Effector memory CD8-positive, alpha-beta T cell (primary cell): ENCODE results near the gene ZNF385C.
"Not testable (repeated sequence)": the region's sequence is repeated elsewhere in the genome, so short reads cannot be mapped to it uniquely, and the experiment has no call there.

ENCODE experiments used
- ATAC-seq: fragments of 150-1000 bp; cut with Tn5 transposase; replicated peaks from 2 replicates; pipeline ENCODE4 v1.10.0; 2021; ENCODE audit warnings: mild to moderate bottlenecking, moderate library complexity
- DNase-seq, 3 experiments: peaks; one replicate each; pipeline ENCODE4 v3.0.0; 2021
- H3K27ac Mint-ChIP-seq, 2 donors: one replicate each; pipeline ENCODE4 v1.8.0; 2022; ENCODE audit warnings: mild to moderate bottlenecking in 2 of 2, mixed read lengths in 2 of 2, moderate library complexity in 2 of 2
- H3K27me3 Mint-ChIP-seq, 2 donors: one replicate each; pipeline ENCODE4 v1.8.0; 2022; ENCODE audit warnings: mixed read lengths in 2 of 2
- H3K36me3 Mint-ChIP-seq: one replicate; pipeline ENCODE4 v1.8.0; 2022; ENCODE audit warnings: mild to moderate bottlenecking, moderate library complexity, mixed read lengths; ENCODE audit not compliant: insufficient read depth
- H3K4me1 Mint-ChIP-seq, 2 donors: one replicate each; pipeline ENCODE4 v1.8.0; 2022; ENCODE audit warnings: low read depth in 2 of 2, mixed read lengths in 2 of 2
- H3K4me3 Mint-ChIP-seq, 2 donors: one replicate each; pipeline ENCODE4 v1.8.0; 2022; ENCODE audit warnings: mild to moderate bottlenecking in 2 of 2, mixed read lengths in 2 of 2, moderate library complexity in 2 of 2
- H3K9me3 Mint-ChIP-seq, 2 donors: one replicate each; pipeline ENCODE4 v1.8.0; 2022; ENCODE audit warnings: mixed read lengths in 2 of 2

ZNF385C gene

GRCh38 chr17:42016941-42017865 is 81.1 kb downstream of the ZNF385C start, which contains the start of gene DNAJC7:
Gene DNAJC7 (minus strand): TSS chr17:42017439. CDS start chr17:42017416, 23 bp downstream.
- DNase-seq (peak; percentile 77 to 82 (median 81)), ATAC-seq (peak; percentile 85)
- H3K9me3 Mint-ChIP-seq = peaks cover 0 to 2% of the 10 kb centered on the region in 2 donors
- no peaks in the 10 kb centered on the region for H3K27me3 Mint-ChIP-seq
- peaks cover 55 to 67% of the 10 kb centered on the region in 2 donors for H3K4me1 Mint-ChIP-seq
- H3K27ac Mint-ChIP-seq = peak within 1 kb of the TSS; percentile 99
- H3K36me3 Mint-ChIP-seq = peaks cover 30% of the 10 kb centered on the region
- peak within 1 kb of the TSS; percentile 96 to 99 for H3K4me3 Mint-ChIP-seq

DNA sequence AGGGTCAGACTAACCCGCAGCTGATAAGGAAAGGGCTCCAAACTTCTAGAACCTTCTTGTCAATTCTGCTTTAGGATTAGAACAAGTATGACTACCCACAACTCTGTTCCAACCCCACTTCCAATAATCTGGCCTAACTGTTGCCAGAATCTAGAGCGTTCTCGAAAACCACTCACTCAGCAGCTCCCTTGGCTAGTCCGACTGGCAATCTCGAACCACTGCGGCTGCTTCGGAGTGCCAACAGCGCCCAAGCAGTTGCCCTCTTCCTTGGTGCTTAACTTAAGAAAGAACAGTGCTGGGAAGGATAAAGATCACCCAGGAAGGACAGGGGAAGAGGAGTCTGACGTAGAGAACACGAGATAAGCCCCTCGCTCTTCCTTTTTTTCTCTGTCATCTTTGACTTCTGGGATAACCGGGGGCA is 81.9 kb downstream of the ZNF385C start:
- Mint-ChIP-seq H3K36me3 (peaks cover 30% of the 10 kb centered on the region), H3K27ac (peak overlapping the region; percentile 99)
- no peak for DNase-seq

DNA sequence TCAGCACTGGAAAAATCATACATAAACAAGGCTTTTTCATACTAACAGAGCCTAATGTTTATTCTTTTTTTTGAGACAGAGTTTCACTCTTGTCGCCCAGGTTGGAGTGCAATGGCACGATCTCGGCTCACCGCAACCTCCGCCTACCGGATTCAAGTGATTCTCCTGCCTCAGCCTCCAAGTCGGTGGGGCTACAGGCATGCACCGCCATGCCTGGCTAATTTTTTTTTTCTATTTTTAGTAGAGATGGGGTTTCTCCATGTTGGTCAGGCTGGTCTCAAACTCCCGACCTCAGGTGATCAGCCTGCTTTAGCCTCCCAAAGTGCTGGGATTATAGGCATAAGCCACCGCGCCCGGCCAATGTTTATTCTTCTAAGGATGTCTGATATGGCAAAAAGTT is 84.5 kb downstream of the ZNF385C start:
- H3K4me1 Mint-ChIP-seq = peaks cover 61 to 79% of the 10 kb centered on the region in 2 donors
- H3K9me3 Mint-ChIP-seq, ATAC-seq, DNase-seq, H3K27me3 Mint-ChIP-seq: not testable (repeated sequence)
- peak overlapping the region in 1 of 2 donors; percentile 65 for H3K27ac Mint-ChIP-seq
- peaks cover 25% of the 10 kb centered on the region for H3K36me3 Mint-ChIP-seq
- peak overlapping the region in 1 of 2 donors; percentile 35 for H3K4me3 Mint-ChIP-seq

More for the DNA sequence above, 81.9 kb downstream of the ZNF385C start:
- Mint-ChIP-seq H3K9me3 (peaks cover 0 to 2% of the 10 kb centered on the region in 2 donors), H3K4me1 (peaks cover 59 to 74% of the 10 kb centered on the region in 2 donors), H3K27me3 (no peaks in the 10 kb centered on the region), H3K4me3 (peak overlapping the region; percentile 96 to 99)
- no peak for ATAC-seq

DNA sequence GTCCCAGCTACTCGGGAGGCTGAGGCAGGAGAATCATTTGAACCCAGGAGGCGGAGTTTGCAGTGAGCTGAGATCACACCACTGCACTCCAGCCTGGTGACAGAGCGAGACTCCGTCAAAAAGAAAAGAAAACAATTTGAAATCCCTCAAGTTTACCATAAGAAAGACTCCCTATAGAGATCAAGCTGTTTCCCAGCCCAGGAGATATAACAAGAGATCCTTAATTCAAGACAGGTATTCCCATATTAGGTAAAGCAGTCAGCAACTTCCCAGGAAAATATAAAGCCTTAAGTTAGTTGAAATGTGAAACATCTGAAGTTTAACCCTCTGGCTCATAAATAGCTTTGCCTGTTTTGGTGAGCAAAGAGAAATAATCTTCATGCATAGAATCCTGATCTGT is 85.9 kb downstream of the ZNF385C start:
- Mint-ChIP-seq H3K4me1 (peaks cover 52 to 67% of the 10 kb centered on the region in 2 donors), H3K4me3 (peak overlapping the region in 1 of 2 donors; percentile 25), H3K36me3 (peaks cover 33% of the 10 kb centered on the region)
- ATAC-seq, H3K27me3 Mint-ChIP-seq, H3K27ac Mint-ChIP-seq, DNase-seq, H3K9me3 Mint-ChIP-seq: not testable (repeated sequence)

- DNase-seq (no peak), ATAC-seq (no peak)
- Mint-ChIP-seq H3K27ac (peak overlapping the region in 1 of 2 donors; percentile 9), H3K4me3 (no peak overlapping the region), H3K36me3 (peaks cover 31% of the 10 kb centered on the region), H3K27me3 (no peaks in the 10 kb centered on the region), H3K9me3 (no peaks in the 10 kb centered on the region), H3K4me1 (peaks cover 44 to 63% of the 10 kb centered on the region in 2 donors)
Measured at GRCh38 chr17:42010898-42011516, 87.3 kb downstream of the ZNF385C start.

DNA sequence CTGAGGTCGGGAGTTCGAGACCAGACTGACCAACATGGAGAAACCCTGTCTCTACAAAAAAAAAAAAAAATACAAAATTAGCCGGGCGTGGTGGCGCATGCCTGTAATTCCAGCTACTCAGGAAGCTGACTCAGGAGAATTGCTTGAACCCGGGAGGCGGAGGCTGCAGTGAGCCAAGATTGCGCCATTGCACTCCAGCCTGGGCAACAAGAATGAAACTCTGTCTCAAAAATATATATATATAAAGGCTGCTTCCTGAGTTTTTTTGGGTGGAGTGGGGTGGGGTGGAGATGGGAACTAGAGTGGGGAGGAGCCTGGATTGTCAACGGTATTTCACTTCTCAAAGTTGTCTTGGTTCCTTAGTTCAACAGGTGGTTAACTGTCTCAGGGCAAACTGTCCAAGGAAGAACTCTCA is 88.0 kb downstream of the ZNF385C start:
- not testable (repeated sequence) for H3K9me3 Mint-ChIP-seq, ATAC-seq, DNase-seq, H3K27me3 Mint-ChIP-seq, H3K4me3 Mint-ChIP-seq
- Mint-ChIP-seq H3K27ac (peak overlapping the region in 1 of 2 donors; percentile 84), H3K36me3 (peaks cover 25% of the 10 kb centered on the region), H3K4me1 (peaks cover 40 to 63% of the 10 kb centered on the region in 2 donors)

DNA sequence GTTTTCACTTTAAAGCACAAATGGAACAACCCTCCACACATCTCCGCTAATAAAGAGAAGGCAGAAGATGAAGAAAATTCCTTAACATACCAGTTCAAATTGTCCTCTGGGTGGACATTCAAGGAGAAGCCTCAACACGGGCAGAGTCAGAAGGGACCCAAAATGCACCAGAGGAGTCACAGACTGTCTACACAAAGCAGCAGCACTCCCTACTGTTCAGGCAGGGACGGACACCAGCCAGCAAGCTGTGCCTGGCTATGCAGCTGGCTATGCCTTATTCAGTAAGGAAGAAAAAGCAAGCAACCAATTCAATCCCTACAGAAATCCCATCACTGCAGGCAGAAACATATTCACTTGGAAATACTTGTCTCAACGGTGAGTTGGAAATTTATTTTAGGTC is 89.1 kb downstream of the ZNF385C start:
- ATAC-seq = no peak
- peak overlapping the region in 1 of 2 donors; percentile 75 for H3K27ac Mint-ChIP-seq
- no peak for DNase-seq
- peaks cover 21% of the 10 kb centered on the region for H3K36me3 Mint-ChIP-seq
- no peaks in the 10 kb centered on the region for H3K9me3 Mint-ChIP-seq
- H3K27me3 Mint-ChIP-seq = no peaks in the 10 kb centered on the region
- H3K4me3 Mint-ChIP-seq = no peak overlapping the region
- peaks cover 40 to 67% of the 10 kb centered on the region in 2 donors for H3K4me1 Mint-ChIP-seq

GRCh38 chr17:42005166-42005565 is 93.1 kb downstream of the ZNF385C start:
- H3K4me1 Mint-ChIP-seq = peaks cover 25 to 48% of the 10 kb centered on the region in 2 donors
- H3K36me3 Mint-ChIP-seq = peaks cover 28% of the 10 kb centered on the region

DNA sequence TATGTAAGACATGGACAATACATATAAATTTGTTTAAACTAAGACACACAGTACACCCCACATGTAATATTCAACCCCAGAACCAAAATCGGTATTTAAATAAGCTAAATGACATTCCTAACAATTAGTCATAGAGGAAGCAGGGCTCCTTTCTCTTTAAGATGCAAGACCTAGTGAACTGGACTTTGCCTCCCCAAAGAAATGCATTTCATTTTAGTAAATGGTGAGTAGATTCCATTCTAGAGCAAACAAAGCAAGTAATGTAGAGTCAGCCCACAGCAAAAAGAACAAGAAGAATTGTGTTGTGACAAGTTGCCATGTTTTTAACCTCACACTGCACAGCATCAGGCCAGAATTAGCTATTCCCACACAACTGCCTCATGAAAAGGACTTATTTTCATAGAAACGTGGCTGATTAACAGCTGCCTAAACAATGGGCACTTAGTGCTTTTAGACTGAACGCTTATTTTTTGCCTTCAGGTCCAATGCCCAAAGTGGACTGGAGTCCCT is 95.4 kb downstream of the ZNF385C start:
- peak overlapping the region in 1 of 2 donors; percentile 38 for H3K27ac Mint-ChIP-seq
- DNase-seq (no peak), ATAC-seq (no peak)
- H3K9me3 Mint-ChIP-seq = no peaks in the 10 kb centered on the region
- H3K36me3 Mint-ChIP-seq = peaks cover 41% of the 10 kb centered on the region
- H3K4me3 Mint-ChIP-seq = no peak overlapping the region
- peaks cover 15 to 34% of the 10 kb centered on the region in 2 donors for H3K4me1 Mint-ChIP-seq
- H3K27me3 Mint-ChIP-seq = no peaks in the 10 kb centered on the region

More at GRCh38 chr17:42005166-42005565, 93.1 kb downstream of the ZNF385C start:
- ATAC-seq = no peak
- DNase-seq = no peak
- peak overlapping the region in 1 of 2 donors; percentile 77 for H3K27ac Mint-ChIP-seq
- no peaks in the 10 kb centered on the region for H3K27me3 Mint-ChIP-seq
- H3K4me3 Mint-ChIP-seq = no peak overlapping the region
- H3K9me3 Mint-ChIP-seq = no peaks in the 10 kb centered on the region

GRCh38 chr17:42002175-42002791 is 96.0 kb downstream of the ZNF385C start:
- Mint-ChIP-seq H3K27me3 (no peaks in the 10 kb centered on the region), H3K4me1 (peaks cover 15 to 34% of the 10 kb centered on the region in 2 donors), H3K27ac (peak overlapping the region in 1 of 2 donors; percentile 49), H3K36me3 (peaks cover 43% of the 10 kb centered on the region), H3K9me3 (no peaks in the 10 kb centered on the region), H3K4me3 (no peak overlapping the region)
- DNase-seq (no peak), ATAC-seq (no peak)

GRCh38 chr17:42001729-42002128 is 96.5 kb downstream of the ZNF385C start:
- H3K9me3 Mint-ChIP-seq = no peaks in the 10 kb centered on the region
- H3K36me3 Mint-ChIP-seq = peaks cover 43% of the 10 kb centered on the region
- peak overlapping the region in 1 of 2 donors; percentile 49 for H3K27ac Mint-ChIP-seq

GRCh38 chr17:42000413-42001133 is 97.7 kb downstream of the ZNF385C start:
- peaks cover 53% of the 10 kb centered on the region for H3K36me3 Mint-ChIP-seq
- no peaks in the 10 kb centered on the region for H3K9me3 Mint-ChIP-seq
- ATAC-seq = no peak
- H3K27me3 Mint-ChIP-seq = no peaks in the 10 kb centered on the region
- peaks cover 11 to 28% of the 10 kb centered on the region in 2 donors for H3K4me1 Mint-ChIP-seq
- DNase-seq = no peak
- H3K4me3 Mint-ChIP-seq = no peak overlapping the region
- peak overlapping the region; percentile 53 to 75 for H3K27ac Mint-ChIP-seq

More at GRCh38 chr17:42001729-42002128, 96.5 kb downstream of the ZNF385C start:
- ATAC-seq (no peak), DNase-seq (no peak)
- Mint-ChIP-seq H3K27me3 (no peaks in the 10 kb centered on the region), H3K4me3 (no peak overlapping the region), H3K4me1 (peaks cover 12 to 32% of the 10 kb centered on the region in 2 donors)
